ENCODE results near the gene SGF29.

SGF29 gene

DNA sequence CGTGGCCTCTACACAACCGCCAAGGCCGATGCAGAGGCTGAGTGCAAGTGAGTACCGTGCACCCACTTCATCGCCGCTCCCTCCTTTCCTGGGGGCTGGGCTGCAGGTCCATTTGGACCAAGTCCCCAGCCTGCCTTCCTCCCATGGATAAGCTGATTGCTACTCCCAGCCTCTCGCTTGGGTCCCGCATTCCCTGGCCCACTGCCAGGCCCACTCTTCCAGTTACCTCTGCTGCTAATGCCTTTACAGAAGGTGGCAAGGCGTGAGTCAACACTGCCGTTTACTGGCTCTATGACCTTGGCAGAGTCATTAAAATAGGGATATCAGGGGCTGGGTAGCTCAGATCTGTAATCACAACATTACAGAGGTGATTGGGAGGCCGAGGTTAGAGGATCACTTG lies 32.0 kb downstream of the SGF29 start:
- Histone ChIP-seq H3K27ac (ENCODE audit: low read depth, low read length) (no peak overlapping the region), H3F3A (ENCODE audit: insufficient read depth) (no peaks in the 10 kb centered on the region), H4K20me1 (ENCODE audit: low read depth, low read length) (no peaks in the 10 kb centered on the region), H3K4me2 (ENCODE audit: low read depth, low read length, poor library complexity, severe bottlenecking) (no peak overlapping the region), H3K9me2 (replicated peaks; ENCODE audit: insufficient read depth, low read length) (no peaks in the 10 kb centered on the region), H3K4me3 (ENCODE audit: insufficient read depth, low read length, poor library complexity, severe bottlenecking) (no peak overlapping the region), H2AFZ (ENCODE audit: low read depth, low read length, severe bottlenecking) (no peak overlapping the region), H3K27me3 (ENCODE audit: low read length) (no peaks in the 10 kb centered on the region), H3K36me3 (ENCODE audit: low read length) (no peaks in the 10 kb centered on the region), H3K79me2 (ENCODE audit: insufficient read depth, low read length) (no peaks in the 10 kb centered on the region), H3K9ac (ENCODE audit: low read length) (no peak overlapping the region), H3K9me3 (ENCODE audit: insufficient read depth, low read length) (no peaks in the 10 kb centered on the region)
- TF ChIP-seq, protein P1, sequence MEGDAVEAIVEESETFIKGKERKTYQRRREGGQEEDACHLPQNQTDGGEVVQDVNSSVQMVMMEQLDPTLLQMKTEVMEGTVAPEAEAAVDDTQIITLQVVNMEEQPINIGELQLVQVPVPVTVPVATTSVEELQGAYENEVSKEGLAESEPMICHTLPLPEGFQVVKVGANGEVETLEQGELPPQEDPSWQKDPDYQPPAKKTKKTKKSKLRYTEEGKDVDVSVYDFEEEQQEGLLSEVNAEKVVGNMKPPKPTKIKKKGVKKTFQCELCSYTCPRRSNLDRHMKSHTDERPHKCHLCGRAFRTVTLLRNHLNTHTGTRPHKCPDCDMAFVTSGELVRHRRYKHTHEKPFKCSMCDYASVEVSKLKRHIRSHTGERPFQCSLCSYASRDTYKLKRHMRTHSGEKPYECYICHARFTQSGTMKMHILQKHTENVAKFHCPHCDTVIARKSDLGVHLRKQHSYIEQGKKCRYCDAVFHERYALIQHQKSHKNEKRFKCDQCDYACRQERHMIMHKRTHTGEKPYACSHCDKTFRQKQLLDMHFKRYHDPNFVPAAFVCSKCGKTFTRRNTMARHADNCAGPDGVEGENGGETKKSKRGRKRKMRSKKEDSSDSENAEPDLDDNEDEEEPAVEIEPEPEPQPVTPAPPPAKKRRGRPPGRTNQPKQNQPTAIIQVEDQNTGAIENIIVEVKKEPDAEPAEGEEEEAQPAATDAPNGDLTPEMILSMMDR (IDR thresholded peaks at IDR 0.05; ENCODE audit: insufficient read depth, low read length, poor library complexity, severe bottlenecking) = no peak
- TF ChIP-seq EZH2phosphoT487 (conservative IDR thresholded peaks at IDR 0.05; ENCODE audit: low read length) = no peak

DNA sequence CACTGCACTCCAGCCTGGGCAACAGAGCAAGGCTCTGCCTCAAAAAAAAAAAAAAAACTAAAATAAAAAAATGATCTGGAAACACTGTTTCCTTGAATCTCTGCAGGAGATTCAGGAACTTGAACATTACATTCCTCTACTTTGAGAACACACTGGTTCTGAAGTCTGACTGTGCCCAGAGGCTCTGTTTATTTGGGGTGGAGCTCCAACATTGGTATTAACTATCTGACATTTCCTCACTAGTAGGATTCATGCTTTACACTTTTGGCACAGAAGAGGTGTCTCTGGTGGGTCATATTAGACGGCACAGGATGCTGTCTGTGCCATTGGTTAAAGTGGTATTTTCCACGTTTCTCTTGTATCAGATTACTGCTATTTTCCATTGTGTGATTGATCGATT lies 32.7 kb downstream of the SGF29 start:
- Histone ChIP-seq H3K4me2 (ENCODE audit: low read depth, low read length, poor library complexity, severe bottlenecking) (no peak overlapping the region), H3K4me3 (ENCODE audit: insufficient read depth, low read length, poor library complexity, severe bottlenecking) (no peak overlapping the region), H3K9me3 (ENCODE audit: insufficient read depth, low read length) (no peaks in the 10 kb centered on the region), H3K79me2 (ENCODE audit: insufficient read depth, low read length) (no peaks in the 10 kb centered on the region), H3K27ac (ENCODE audit: low read depth, low read length) (no peak overlapping the region), H2AFZ (ENCODE audit: low read depth, low read length, severe bottlenecking) (no peak overlapping the region), H3F3A (ENCODE audit: insufficient read depth) (no peaks in the 10 kb centered on the region), H3K27me3 (ENCODE audit: low read length) (no peaks in the 10 kb centered on the region), H4K20me1 (ENCODE audit: low read depth, low read length) (no peaks in the 10 kb centered on the region), H3K36me3 (ENCODE audit: low read length) (no peaks in the 10 kb centered on the region), H3K9me2 (replicated peaks; ENCODE audit: insufficient read depth, low read length) (no peaks in the 10 kb centered on the region), H3K9ac (ENCODE audit: low read length) (no peak overlapping the region)
- TF ChIP-seq, protein P1 (IDR thresholded peaks at IDR 0.05; ENCODE audit: insufficient read depth, low read length, poor library complexity, severe bottlenecking) = no peak
- TF ChIP-seq EZH2phosphoT487 (conservative IDR thresholded peaks at IDR 0.05; ENCODE audit: low read length) = no peak

DNA sequence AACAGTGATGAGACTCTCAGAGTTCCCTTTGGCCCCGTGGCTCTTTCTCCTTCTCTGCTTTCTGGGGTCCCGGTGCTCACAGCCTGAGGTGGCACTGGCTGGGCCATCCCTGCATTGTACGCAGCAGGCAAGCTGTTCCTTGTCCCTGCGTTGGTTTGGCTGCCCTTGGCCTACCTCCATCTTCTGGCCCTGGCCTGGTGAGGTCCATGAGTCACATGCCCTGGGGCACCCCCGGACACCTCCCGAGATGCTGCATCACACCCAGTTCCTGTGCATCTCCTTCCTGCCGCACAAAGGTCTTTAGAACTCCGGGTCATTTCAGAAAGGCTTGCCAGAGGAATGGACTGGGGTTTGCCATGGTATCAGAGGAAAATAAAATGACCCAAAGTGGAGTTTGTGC lies 33.7 kb downstream of the SGF29 start:
- Histone ChIP-seq H3K9ac (ENCODE audit: low read length) (no peak overlapping the region), H3K9me2 (replicated peaks; ENCODE audit: insufficient read depth, low read length) (no peaks in the 10 kb centered on the region), H3K27ac (ENCODE audit: low read depth, low read length) (no peak overlapping the region), H3F3A (ENCODE audit: insufficient read depth) (no peaks in the 10 kb centered on the region), H3K79me2 (ENCODE audit: insufficient read depth, low read length) (no peaks in the 10 kb centered on the region), H2AFZ (ENCODE audit: low read depth, low read length, severe bottlenecking) (no peak overlapping the region), H4K20me1 (ENCODE audit: low read depth, low read length) (no peaks in the 10 kb centered on the region), H3K9me3 (ENCODE audit: insufficient read depth, low read length) (no peaks in the 10 kb centered on the region), H3K27me3 (ENCODE audit: low read length) (no peaks in the 10 kb centered on the region), H3K36me3 (ENCODE audit: low read length) (no peaks in the 10 kb centered on the region), H3K4me3 (ENCODE audit: insufficient read depth, low read length, poor library complexity, severe bottlenecking) (no peak overlapping the region), H3K4me2 (ENCODE audit: low read depth, low read length, poor library complexity, severe bottlenecking) (no peak overlapping the region)
- TF ChIP-seq EZH2phosphoT487 (conservative IDR thresholded peaks at IDR 0.05; ENCODE audit: low read length) = no peak
- TF ChIP-seq, protein P1 (IDR thresholded peaks at IDR 0.05; ENCODE audit: insufficient read depth, low read length, poor library complexity, severe bottlenecking) = no peak

Measured in SU-DHL-6 (cell line).